Measurements from ENCODE around the gene RASSF9. TPM values are rescaled to one million over a fixed set of nuclear protein-coding genes. Genes with fewer than 3 reads are reported as not detected.

Gene RASSF9
- total and polyA plus RNA-seq, 10 of the 15 experiments (the other 5 are each of a cell fraction or from before 2014, with no cell fraction given) = under 0.01 to 0.10 TPM; not detected in 8

GRCh38 chr12:85855305-85855704, 19.1 kb upstream of the RASSF9 start:
- Histone ChIP-seq H3K4me1 (ENCODE audit: control insufficient read depth, insufficient read depth, low read length) (no peaks in the 10 kb centered on the region), H3K27ac (ENCODE audit: control insufficient read depth, insufficient read depth) (no peak overlapping the region), H3K9ac (ENCODE audit: control insufficient read depth, insufficient read depth, low read length) (no peak overlapping the region), H4K20me1 (ENCODE audit: control insufficient read depth, insufficient read depth) (no peaks in the 10 kb centered on the region), H3K4me3 (no peak overlapping the region), H3K79me2 (ENCODE audit: control insufficient read depth, insufficient read depth, low read length) (no peaks in the 10 kb centered on the region), H3K27me3 (replicated peaks in 1 of 2; ENCODE audit: control insufficient read depth in 2 of 2, insufficient read depth in 2 of 2, low read length in 1 of 2) (no peaks in the 10 kb centered on the region), H2AFZ (ENCODE audit: control insufficient read depth, low read depth, low read length) (no peak overlapping the region), H3K9me3 (replicated peaks; ENCODE audit: control insufficient read depth, insufficient read depth, low read length) (no peaks in the 10 kb centered on the region), H3K4me2 (ENCODE audit: control insufficient read depth, insufficient read depth) (no peak overlapping the region), H3K36me3 (ENCODE audit: control insufficient read depth in 2 of 2, insufficient read depth in 2 of 2, low read length in 1 of 2) (no peaks in the 10 kb centered on the region)
- in situ Hi-C loops (cut with MboI) = no loop called here
- no peak for ATAC-seq
- ChIA-PET POLR2A (no interaction called here), SMC1A (ENCODE audit: uncharacterized antibody, unreplicated experiment) (interaction anchor here (0.6 to 1.5 kb wide), 3 partner anchors 12 to 39 kb away, joined by 3 to 6 read pairs (median 4); no protein-coding TSS in a partner anchor), RAD21 (ENCODE audit: unreplicated experiment) (no interaction called here), CTCF (interaction anchor here (0.6 to 5.0 kb wide), 4 partner anchors 12 to 55 kb away, joined by 3 to 23 read pairs (median 6); partner anchors contain the start of gene NTS)
- no peak for FAIRE-seq
- WGBS (ENCODE audit: insufficient coverage, insufficient replicate concordance, low lambda C conversion rate, missing lambda C conversion rate) = 42% methylated on average over 6 of the region's 6 CpGs
- intact Hi-C loops (cut with micrococcal nuclease; ENCODE audit: unreplicated experiment) = no loop called here
- no peak for DNase-seq (ENCODE audit: low read depth, low spot score)
- no TSS peak for BruUV-seq (replicated peaks)
- TF ChIP-seq GABPA (IDR thresholded peaks at IDR 0.05; ENCODE audit: low read depth) = no peak
- no peak for TF ChIP-seq CREB1 (IDR thresholded peaks at IDR 0.05; ENCODE audit: low read depth)
- TF ChIP-seq ZZZ3 (IDR thresholded peaks at IDR 0.05; ENCODE audit: control insufficient read depth, insufficient read length, low read depth) = no peak
- TF ChIP-seq NKRF (conservative IDR thresholded peaks at IDR 0.05) = no peak
- TF ChIP-seq PRDM15 (CRISPR knock-in tag; IDR thresholded peaks at IDR 0.05) = no peak
- TF ChIP-seq MXI1 (IDR thresholded peaks at IDR 0.05; ENCODE audit: low read depth, low read length) = no peak
- TF ChIP-seq ZNF622 (IDR thresholded peaks at IDR 0.05) = no peak
- TF ChIP-seq PBX3 (IDR thresholded peaks at IDR 0.05; ENCODE audit: insufficient replicate concordance, low read depth, low read length) = no peak
- no peak for TF ChIP-seq SIX5 (IDR thresholded peaks at IDR 0.05; ENCODE audit: low read depth, low read length, severe bottlenecking)
- TF ChIP-seq E2F8 (IDR thresholded peaks at IDR 0.05; ENCODE audit: low read depth, partially characterized antibody) = no peak
- TF ChIP-seq SUPT20H (IDR thresholded peaks at IDR 0.05; ENCODE audit: borderline replicate concordance, control insufficient read depth, low read depth, low read length) = no peak
